ENCODE data around the gene TIMM22.
"Not testable (repeated sequence)": the region's sequence is repeated elsewhere in the genome, so short reads cannot be mapped to it uniquely, and the experiment has no call there.

TIMM22 gene

GRCh38 chr17:1042486-1042885 is 45.6 kb downstream of the TIMM22 start:
- no peak for DNase-seq

DNA sequence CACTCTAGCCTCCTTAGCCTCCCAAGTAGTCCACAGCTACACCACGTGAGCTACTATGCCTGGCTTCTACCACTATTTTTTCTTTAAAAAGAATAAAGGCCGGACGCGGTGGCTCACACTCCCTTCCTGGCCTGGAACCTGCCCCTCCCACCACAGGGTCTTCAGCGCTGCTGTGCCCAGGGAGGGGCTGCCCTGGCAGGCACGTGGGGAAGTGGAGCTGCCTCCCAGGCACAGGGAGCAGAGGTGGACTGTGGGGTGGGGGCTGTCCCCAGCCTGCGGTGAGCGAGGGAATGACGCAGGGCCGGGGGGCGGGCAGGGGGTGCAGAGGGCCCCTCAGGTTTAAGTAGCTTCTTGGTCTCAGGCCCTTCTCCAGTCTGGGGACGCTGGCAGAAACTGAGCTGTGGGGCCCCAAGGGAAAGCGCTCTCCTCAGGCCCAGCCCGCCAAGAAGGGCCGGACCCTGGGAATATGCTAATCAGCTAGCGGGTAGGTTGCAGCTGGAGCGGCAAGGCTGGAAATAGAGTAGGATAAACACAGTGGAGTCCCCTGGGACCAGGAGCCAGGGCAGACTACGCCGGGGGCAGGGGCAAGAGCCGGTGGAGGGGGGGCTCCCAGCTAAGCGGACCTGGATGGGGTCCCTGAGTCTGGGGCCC is 46.8 kb downstream of the TIMM22 start:
- no peak for DNase-seq

DNA sequence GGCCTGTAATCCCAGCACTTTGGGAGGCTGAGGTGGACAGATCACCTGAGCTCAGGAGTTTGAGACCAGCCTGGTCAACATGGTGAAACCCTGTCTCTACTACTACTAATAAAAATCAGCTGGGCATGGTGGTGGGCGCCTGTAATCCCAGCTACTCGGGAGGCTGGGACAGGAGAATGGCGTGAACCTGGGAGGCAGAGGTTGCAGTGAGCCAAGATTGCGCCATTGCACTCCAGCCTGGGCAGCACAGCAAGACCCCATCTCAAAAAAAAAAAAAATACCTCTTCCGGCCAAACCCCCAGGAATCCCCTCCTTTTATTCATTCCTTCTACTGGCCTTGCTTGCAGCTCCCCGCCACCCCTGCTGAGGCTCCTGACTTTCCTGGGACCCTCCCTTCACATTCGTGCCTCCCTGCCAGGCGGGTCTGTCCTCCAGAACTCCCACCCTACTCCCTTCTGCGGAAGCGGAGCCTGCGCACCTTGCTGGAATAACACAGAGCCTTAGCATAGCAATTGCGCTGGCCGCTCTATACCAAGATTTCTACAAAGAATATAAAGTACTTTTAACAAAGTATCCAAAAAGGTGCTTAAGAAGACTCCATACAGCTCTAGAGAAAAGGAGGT is 47.6 kb downstream of the TIMM22 start:
- not testable (repeated sequence) for DNase-seq

- DNase-seq = no peak
These were observed 48.5 kb downstream of the TIMM22 start for GRCh38 chr17:1045456-1045855.

DNA sequence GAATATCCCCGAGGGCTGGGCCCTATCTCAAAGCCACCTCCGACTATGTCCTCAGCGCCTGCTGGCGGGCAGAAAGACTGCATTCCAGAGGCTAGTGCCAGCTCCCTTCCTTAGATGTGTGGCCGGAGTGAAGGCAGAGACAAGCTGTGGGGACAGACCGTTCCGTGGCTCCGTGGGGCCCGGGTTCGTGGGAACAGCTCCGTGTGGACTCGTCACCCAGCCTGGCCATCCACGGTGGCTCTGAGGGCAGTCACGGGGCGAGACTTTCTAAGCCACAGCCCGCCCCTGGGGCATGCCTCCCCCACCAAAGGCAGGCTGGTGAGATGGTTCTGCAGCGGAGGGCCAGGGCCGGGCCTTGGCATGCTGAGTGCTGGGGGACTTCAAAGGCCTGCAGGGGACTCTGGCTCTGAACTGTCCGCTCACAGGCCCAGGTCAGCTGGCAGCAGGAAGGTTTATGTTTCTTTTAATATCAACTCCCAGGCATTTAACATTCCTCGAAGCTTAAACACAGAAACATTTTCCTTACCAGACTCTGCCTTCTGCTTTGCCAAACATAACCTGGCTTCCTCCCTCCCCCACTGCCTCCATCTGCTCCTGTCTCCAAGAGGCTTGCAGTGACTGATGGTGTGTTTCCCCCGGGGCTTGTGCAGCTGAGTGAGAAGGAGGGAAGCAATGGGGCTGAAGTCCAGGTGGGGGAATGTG is 50.4 kb downstream of the TIMM22 start:
- no peak for DNase-seq

GRCh38 chr17:1047879-1048470 is 51.0 kb downstream of the TIMM22 start:
- no peak for DNase-seq

- DNase-seq = not testable (repeated sequence)
These were observed 51.7 kb downstream of the TIMM22 start for GRCh38 chr17:1048516-1049115.

- DNase-seq = no peak
These were observed 52.7 kb downstream of the TIMM22 start for GRCh38 chr17:1049446-1050225.

GRCh38 chr17:1050246-1050995 is 53.5 kb downstream of the TIMM22 start:
- DNase-seq = no peak

GRCh38 chr17:1050996-1051925 is 54.3 kb downstream of the TIMM22 start:
- no peak for DNase-seq
